Caki2 (cell line): ENCODE data around the gene GABARAPL1. TPM values are rescaled to one million over a fixed set of nuclear protein-coding genes. Genes with fewer than 3 reads are reported as not detected.
A peak's percentile ranks its signal among the peaks of the same experiment; 100 is the strongest.
"Not testable (repeated sequence)": the region's sequence is repeated elsewhere in the genome, so short reads cannot be mapped to it uniquely, and the experiment has no call there.

ENCODE experiments used
- DNase-seq: peaks from one replicate; pipeline ENCODE4 v3.0.0-alpha.2; 2015; ENCODE audit warnings: low read depth
- in situ Hi-C: cut with HindIII; loops from 2 replicates; pipeline ENCODE4 v1.10.0; 2016; ENCODE audit warnings: low sequenced_read_pairs, low pct_unique_long_range_greater_than_20kb, mixed read lengths
- total RNA-seq: library from RNA; depleted of rRNA; stranded (reverse); fragments of >200 nt; shearing (Covaris generic); gene quantifications from 2 replicates; pipeline ENCODE4 v1.2.3, GENCODE V29; 2014; ENCODE audit warnings: low replicate concordance; rRNA removed

Gene GABARAPL1
- total RNA-seq = 83.6 and 160 TPM in 2 replicates

GRCh38 chr12:10212739-10213131 is at the start of gene GABARAPL1:
Gene GABARAPL1 (plus strand): TSS chr12:10212877. CDS start chr12:10213130, 253 bp downstream.
- in situ Hi-C loops = no loop called here

GRCh38 chr12:10163084-10163483 is 49.6 kb upstream of the GABARAPL1 start:
- no peak for DNase-seq
- in situ Hi-C loops = no loop called here

More at GRCh38 chr12:10212739-10213131, at the start of gene GABARAPL1:
- no peak for DNase-seq

- DNase-seq = no peak
- in situ Hi-C loops = no loop called here
Observed at GRCh38 chr12:10165421-10165820, 47.3 kb upstream of the GABARAPL1 start.

GRCh38 chr12:10167599-10167998 is 45.1 kb upstream of the GABARAPL1 start:
- in situ Hi-C loops = no loop called here
- DNase-seq = no peak

GRCh38 chr12:10169104-10169503 is 43.6 kb upstream of the GABARAPL1 start:
- no peak for DNase-seq
- in situ Hi-C loops = no loop called here

- in situ Hi-C loops = no loop called here
- DNase-seq = no peak
Observed at GRCh38 chr12:10170216-10170615, 42.5 kb upstream of the GABARAPL1 start.

GRCh38 chr12:10171973-10172728 is 40.5 kb upstream of the GABARAPL1 start, which contains the start of gene OLR1:
Gene OLR1 (minus strand): TSS chr12:10172132. CDS start chr12:10172077, 55 bp downstream.
- no peak for DNase-seq
- in situ Hi-C loops = no loop called here

GRCh38 chr12:10174986-10175614 is 37.6 kb upstream of the GABARAPL1 start:
- no peak for DNase-seq
- in situ Hi-C loops = no loop called here

GRCh38 chr12:10175846-10176636 is 36.6 kb upstream of the GABARAPL1 start:
- DNase-seq = no peak
- in situ Hi-C loops = no loop called here

GRCh38 chr12:10178821-10179220 is 33.9 kb upstream of the GABARAPL1 start, which contains the start of gene TMEM52B:
Gene TMEM52B (plus strand): TSS chr12:10179032. CDS start chr12:10179575, 543 bp downstream.
- no peak for DNase-seq
- in situ Hi-C loops = no loop called here

- DNase-seq = peak; percentile 24
- in situ Hi-C loops = no loop called here
Observed at GRCh38 chr12:10179776-10180181, 32.9 kb upstream of the GABARAPL1 start.

GRCh38 chr12:10182354-10183049 is 30.2 kb upstream of the GABARAPL1 start:
- in situ Hi-C loops = no loop called here
- DNase-seq = no peak

- in situ Hi-C loops = no loop called here
- DNase-seq = no peak
Observed at GRCh38 chr12:10184261-10184843, 28.3 kb upstream of the GABARAPL1 start.

GRCh38 chr12:10186299-10186698 is 26.4 kb upstream of the GABARAPL1 start:
- in situ Hi-C loops = no loop called here
- no peak for DNase-seq

GRCh38 chr12:10186958-10187357 is 25.7 kb upstream of the GABARAPL1 start:
- DNase-seq, in situ Hi-C loops: not testable (repeated sequence)

- in situ Hi-C loops = no loop called here
Observed at GRCh38 chr12:10189653-10190052, 23.0 kb upstream of the GABARAPL1 start.

GRCh38 chr12:10190558-10191388 is 21.9 kb upstream of the GABARAPL1 start:
- peak; percentile 59 for DNase-seq
- in situ Hi-C loops = no loop called here

More at GRCh38 chr12:10189653-10190052, 23.0 kb upstream of the GABARAPL1 start:
- DNase-seq = no peak
